ENCODE data around the gene BRAT1.

Gene BRAT1

DNA sequence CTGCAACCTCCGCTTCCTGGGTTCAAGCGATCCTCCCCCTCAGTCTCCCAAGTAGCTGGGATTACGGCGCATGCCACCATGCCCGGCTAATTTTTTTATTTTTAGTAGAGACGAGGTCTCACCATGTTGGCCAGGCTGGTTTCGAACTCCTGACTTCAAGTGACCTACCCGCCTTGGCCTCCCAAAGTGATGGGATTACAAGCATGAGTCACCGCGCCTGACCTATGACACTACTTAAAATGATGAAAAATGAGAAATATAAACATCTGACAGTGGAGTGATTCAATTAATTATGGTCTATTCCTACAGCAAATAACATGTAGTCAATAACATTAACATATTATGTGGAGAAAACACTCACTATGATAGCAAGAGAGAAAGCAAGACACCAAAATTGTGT, 2.2 kb downstream of the BRAT1 start:
- no peaks in the 10 kb centered on the region for H3K9me3 ChIP-seq (ENCODE audit: control insufficient read depth, low read depth, low read length)
- no peaks in the 10 kb centered on the region for H3K27me3 ChIP-seq (ENCODE audit: control insufficient read depth, insufficient read depth, low read length)
- H3K4me3 ChIP-seq (ENCODE audit: low read length) = no peak overlapping the region
- H3K36me3 ChIP-seq (ENCODE audit: control insufficient read depth, low read depth, low read length) = peaks cover 13% of the 10 kb centered on the region
- H3K27ac ChIP-seq (ENCODE audit: low read length) = no peak overlapping the region
- peaks cover 4% of the 10 kb centered on the region for H3K4me1 ChIP-seq (ENCODE audit: control insufficient read depth, low read depth, low read length)
- H3K9ac ChIP-seq (ENCODE audit: low read length) = no peak overlapping the region

DNA sequence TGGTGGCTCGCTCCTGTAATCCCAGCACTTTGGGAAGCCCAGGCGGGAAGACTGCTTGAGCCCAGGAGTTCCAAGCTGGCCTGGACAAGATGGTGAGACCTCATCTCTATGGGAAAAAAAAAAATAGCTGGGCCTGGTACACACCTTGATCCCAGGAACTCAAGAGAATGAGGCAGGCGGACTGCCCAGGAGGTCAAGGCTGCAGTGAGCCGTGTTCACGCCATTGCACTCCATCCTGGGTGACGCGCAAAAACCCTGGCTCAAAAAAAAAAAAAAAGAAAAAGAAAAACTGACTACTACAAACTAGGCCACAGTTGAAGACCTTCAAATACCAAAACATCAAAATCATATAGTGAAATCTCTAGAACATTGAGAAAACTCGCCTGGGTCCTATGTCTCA, 3.9 kb downstream of the BRAT1 start:
- no peaks in the 10 kb centered on the region for H3K9me3 ChIP-seq (ENCODE audit: control insufficient read depth, low read depth, low read length)
- H3K27me3 ChIP-seq (ENCODE audit: control insufficient read depth, insufficient read depth, low read length) = no peaks in the 10 kb centered on the region
- H3K4me1 ChIP-seq (ENCODE audit: control insufficient read depth, low read depth, low read length) = peaks cover 4% of the 10 kb centered on the region
- H3K9ac ChIP-seq (ENCODE audit: low read length) = no peak overlapping the region
- no peak overlapping the region for H3K27ac ChIP-seq (ENCODE audit: low read length)
- H3K36me3 ChIP-seq (ENCODE audit: control insufficient read depth, low read depth, low read length) = peaks cover 18% of the 10 kb centered on the region
- H3K4me3 ChIP-seq (ENCODE audit: low read length) = no peak overlapping the region

DNA sequence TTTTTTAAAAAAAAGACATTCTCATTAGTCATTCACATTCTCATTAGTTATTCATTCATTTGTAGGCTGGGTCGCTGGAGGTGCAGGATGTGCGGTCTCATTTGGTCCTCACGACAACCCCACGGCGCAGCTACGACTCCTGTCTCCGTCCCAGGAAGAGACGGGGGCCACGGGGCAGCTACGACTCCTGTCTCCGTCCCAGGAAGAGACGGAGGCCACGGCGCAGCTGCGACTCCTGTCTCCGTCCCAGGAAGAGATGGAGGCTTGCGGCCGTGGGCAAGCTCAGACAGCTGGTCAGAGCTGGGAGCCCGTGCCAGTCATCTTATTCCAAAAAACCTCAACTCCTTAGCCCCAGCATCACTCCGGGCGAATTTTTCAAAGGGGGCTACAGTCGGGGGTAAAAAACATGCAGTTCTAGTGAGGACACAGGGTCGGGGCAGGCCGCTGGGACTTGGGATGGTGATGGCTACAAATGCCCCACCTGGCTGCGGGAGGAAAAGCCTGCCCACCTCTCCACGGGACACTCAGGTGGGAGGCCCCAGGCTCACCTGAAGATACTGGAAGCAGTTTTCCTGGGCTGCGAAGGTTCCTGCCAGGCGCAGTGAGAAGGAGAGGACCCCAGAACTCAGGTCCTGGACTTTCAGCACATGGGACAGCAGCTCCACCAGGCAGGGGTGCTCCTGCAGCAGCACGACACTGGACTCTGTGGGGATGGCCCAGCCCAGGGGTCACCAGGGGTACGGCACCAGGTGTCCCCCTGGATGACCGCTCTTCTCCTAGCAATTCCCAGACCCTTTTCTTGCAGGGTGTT, 8.3 kb downstream of the BRAT1 start:
- Histone ChIP-seq H3K27ac (ENCODE audit: low read length) (no peak overlapping the region), H3K27me3 (ENCODE audit: control insufficient read depth, insufficient read depth, low read length) (no peaks in the 10 kb centered on the region), H3K36me3 (ENCODE audit: control insufficient read depth, low read depth, low read length) (peaks cover 41% of the 10 kb centered on the region), H3K9ac (ENCODE audit: low read length) (no peak overlapping the region), H3K9me3 (ENCODE audit: control insufficient read depth, low read depth, low read length) (no peaks in the 10 kb centered on the region), H3K4me1 (ENCODE audit: control insufficient read depth, low read depth, low read length) (no peaks in the 10 kb centered on the region), H3K4me3 (ENCODE audit: low read length) (no peak overlapping the region)

DNA sequence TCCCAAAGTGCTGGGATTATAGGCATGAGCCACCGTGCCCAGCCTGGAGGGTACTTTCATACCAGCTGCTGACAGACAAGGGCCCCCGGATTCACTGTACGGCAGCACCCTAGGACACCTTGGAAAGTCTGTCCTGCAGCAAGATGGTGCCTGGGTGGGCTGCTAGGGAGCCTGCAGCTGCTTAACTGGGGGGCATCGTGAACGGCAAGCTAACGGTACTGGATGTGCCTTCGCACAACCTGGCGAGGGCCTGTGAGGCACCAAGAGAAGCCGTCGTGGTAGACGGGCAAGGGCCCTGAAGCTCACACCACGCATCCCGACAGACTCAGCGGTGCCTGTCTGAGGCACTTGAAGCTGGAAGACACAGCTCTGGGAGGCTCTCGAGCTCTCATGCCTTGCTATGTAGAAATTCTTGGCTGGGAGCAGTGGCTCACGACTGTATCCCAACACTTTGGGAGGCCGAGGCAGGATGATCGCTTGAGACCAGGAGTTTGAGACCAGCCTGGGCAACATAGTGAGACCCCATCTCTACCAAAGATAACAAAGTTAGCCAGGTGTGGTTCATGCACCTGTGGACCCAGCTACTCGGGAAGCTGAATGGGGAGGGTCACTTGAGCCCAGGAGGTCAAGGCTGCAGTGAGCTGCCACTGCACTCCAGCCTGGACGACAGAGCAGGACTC, 9.4 kb downstream of the BRAT1 start:
- H3K4me1 ChIP-seq (ENCODE audit: control insufficient read depth, low read depth, low read length) = no peaks in the 10 kb centered on the region
- H3K27ac ChIP-seq (ENCODE audit: low read length) = no peak overlapping the region
- H3K9ac ChIP-seq (ENCODE audit: low read length) = no peak overlapping the region
- no peak overlapping the region for H3K4me3 ChIP-seq (ENCODE audit: low read length)
- no peaks in the 10 kb centered on the region for H3K9me3 ChIP-seq (ENCODE audit: control insufficient read depth, low read depth, low read length)
- H3K36me3 ChIP-seq (ENCODE audit: control insufficient read depth, low read depth, low read length) = peaks cover 41% of the 10 kb centered on the region
- H3K27me3 ChIP-seq (ENCODE audit: control insufficient read depth, insufficient read depth, low read length) = no peaks in the 10 kb centered on the region

DNA sequence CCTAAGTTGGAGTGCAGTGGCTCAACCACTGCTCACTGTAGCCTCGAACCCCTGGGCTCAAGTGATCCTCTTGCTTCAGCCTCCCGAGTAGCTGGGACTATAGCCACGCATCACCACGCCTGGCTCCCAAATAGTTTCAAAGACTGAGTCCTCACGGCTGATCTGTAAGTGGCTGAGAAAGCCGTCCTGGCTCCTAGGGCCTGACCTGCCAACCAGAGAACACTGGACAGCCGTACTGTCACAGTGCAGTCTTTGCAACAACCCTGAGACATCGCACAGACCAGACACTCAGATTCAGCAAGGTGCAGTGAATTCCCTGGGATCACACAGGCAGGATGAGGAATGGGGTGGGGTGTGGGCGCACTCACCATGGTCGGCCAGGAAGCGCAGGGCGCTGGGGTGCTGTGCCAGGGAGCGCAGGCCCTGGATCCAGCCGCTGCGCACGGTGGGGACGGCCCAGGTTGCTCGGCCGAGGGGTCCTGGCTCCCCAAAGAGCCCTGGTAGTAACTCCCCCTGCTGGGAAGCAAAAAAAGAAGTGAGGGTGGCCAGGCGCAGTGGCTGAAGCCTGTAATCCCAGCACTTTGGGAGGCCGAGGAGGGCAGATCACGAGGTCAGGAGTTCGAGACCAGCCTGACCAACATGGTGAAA, 10.7 kb downstream of the BRAT1 start:
- Histone ChIP-seq H3K27me3 (ENCODE audit: control insufficient read depth, insufficient read depth, low read length) (no peaks in the 10 kb centered on the region), H3K4me3 (ENCODE audit: low read length) (no peak overlapping the region), H3K27ac (ENCODE audit: low read length) (no peak overlapping the region), H3K9ac (ENCODE audit: low read length) (no peak overlapping the region), H3K4me1 (ENCODE audit: control insufficient read depth, low read depth, low read length) (no peaks in the 10 kb centered on the region), H3K36me3 (ENCODE audit: control insufficient read depth, low read depth, low read length) (peaks cover 39% of the 10 kb centered on the region), H3K9me3 (ENCODE audit: control insufficient read depth, low read depth, low read length) (no peaks in the 10 kb centered on the region)

DNA sequence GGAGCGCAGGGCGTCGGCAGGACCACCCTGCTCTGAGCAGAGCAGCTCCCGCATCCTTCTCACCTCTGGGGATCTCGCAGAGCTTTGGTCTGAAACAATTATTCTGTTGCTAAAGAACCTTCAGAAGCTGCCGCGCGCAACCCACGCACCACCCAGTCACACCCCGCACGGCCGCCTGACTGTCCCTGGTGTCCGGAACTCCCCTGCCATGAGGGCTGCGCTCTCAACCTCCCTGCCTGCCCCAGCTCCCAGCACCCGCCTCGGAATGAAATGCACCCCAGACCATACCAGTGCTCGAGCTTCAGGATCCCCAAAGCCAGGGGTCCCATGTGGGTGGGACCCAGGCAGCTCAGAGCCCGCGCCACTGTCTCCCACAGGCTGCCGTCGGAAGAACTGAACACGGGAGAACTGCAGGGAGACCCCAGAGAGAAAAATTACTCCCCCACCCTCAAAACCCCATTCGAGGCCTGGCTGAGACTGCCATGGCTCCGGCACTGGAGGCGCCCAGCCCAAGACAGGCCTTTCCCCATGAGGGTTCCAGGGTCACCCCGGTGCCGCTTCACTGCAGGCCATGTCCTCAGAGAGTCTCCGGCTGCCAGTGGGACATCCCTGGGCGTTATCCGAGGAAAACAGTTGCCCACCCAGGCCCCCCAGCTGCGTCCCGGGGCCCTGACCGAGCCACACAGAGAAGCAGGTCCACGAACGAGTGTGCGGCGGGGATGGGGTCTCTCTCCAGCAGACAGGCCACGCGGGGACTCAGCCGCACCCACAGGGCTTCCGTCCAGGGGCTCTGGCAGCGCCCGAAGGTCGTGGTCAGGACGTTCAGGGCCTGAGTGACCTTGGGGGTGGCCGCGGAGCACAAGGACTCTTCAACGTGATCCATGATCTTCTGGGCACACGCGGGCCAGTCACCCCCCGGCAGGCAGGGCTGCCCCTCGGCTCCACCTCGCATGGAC, 12.1 kb downstream of the BRAT1 start:
- peaks cover 49% of the 10 kb centered on the region for H3K36me3 ChIP-seq (ENCODE audit: control insufficient read depth, low read depth, low read length)
- no peaks in the 10 kb centered on the region for H3K27me3 ChIP-seq (ENCODE audit: control insufficient read depth, insufficient read depth, low read length)
- H3K9me3 ChIP-seq (ENCODE audit: control insufficient read depth, low read depth, low read length) = no peaks in the 10 kb centered on the region
- H3K9ac ChIP-seq (ENCODE audit: low read length) = no peak overlapping the region
- no peak overlapping the region for H3K4me3 ChIP-seq (ENCODE audit: low read length)
- no peaks in the 10 kb centered on the region for H3K4me1 ChIP-seq (ENCODE audit: control insufficient read depth, low read depth, low read length)
- H3K27ac ChIP-seq (ENCODE audit: low read length) = no peak overlapping the region

DNA sequence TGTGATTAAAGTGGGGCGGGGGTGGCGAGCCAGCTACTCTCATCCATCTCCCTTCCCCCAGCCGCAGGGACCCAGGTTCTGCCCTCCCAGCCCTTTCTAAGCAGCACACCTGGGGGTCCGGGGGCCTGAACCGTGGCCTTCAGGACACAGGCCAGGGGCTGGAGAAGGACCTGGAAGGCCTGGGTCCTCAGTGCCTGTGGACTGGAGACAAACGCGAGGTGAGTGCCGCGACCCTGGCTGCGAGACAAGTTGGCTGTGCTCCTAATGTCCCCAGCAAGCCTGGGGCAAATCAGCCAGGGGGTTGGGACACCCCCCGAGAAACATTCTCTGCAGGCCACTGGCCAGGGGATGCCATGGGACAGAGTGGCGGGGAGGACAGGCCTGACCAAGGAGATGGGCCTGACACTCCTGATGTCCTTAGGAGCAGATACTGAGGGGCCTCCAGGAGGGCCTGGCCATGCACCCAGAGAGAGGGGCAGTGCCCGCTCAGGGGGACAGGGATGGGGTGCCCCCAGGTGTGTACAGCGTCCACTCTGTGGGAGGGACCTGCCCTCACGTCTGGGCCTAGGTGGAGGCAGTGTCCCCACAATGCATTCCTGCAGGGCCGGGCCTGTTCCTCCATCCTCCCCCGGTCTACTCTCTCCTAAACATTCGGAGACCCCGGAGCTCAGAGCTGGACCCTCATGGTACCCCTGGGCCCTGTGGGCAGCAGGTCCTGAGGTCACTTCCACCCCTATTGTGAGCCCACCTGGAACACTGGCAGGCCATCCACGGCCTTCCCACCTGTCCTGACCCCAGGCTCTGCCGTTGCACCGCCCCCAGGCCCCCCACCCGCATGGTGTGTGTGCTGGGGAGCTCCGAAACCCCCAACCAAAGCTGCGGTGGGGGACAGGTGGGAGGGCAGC, 13.1 kb downstream of the BRAT1 start:
- H3K27me3 ChIP-seq (ENCODE audit: control insufficient read depth, insufficient read depth, low read length) = no peaks in the 10 kb centered on the region
- no peaks in the 10 kb centered on the region for H3K9me3 ChIP-seq (ENCODE audit: control insufficient read depth, low read depth, low read length)
- H3K4me3 ChIP-seq (ENCODE audit: low read length) = no peak overlapping the region
- H3K4me1 ChIP-seq (ENCODE audit: control insufficient read depth, low read depth, low read length) = no peaks in the 10 kb centered on the region
- H3K36me3 ChIP-seq (ENCODE audit: control insufficient read depth, low read depth, low read length) = peaks cover 52% of the 10 kb centered on the region
- no peak overlapping the region for H3K27ac ChIP-seq (ENCODE audit: low read length)
- no peak overlapping the region for H3K9ac ChIP-seq (ENCODE audit: low read length)

DNA sequence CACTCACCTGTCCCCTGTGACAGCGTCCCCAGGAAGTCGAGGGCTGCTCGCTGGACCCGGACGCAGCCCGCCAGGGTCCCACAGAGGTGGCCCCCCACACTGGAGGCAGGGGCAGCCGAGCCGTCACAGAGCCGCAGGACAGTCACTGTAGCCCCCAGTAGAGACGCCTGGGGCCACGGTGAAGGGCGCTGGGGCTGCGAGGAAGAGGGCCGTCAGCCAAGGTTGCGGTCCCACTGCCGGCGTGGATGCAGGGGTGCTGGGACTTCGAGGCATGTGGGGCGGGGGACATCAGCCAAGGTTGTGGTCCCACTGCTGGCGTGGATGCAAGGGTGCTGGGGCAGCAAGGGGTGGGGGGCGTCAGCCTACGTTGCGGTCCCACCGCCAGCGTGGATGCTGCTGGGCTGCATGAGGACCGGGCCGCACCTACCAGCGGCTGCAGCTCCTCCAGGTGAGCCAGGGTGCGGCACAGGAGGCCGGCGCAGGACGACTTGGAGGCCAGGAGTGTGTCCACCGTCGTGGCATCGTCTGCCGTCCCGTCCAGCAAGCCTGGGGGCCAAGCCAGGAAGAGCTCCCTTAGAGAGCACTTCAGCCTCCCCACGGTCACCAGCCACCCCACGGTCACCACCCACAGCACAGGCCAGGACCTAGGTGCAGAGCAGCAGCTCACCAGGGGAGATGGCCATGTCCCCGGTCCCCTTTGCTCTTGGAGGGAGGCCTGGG, 13.9 kb downstream of the BRAT1 start:
- Histone ChIP-seq H3K4me3 (ENCODE audit: low read length) (no peak overlapping the region), H3K27me3 (ENCODE audit: control insufficient read depth, insufficient read depth, low read length) (no peaks in the 10 kb centered on the region), H3K36me3 (ENCODE audit: control insufficient read depth, low read depth, low read length) (peaks cover 49% of the 10 kb centered on the region), H3K27ac (ENCODE audit: low read length) (no peak overlapping the region), H3K4me1 (ENCODE audit: control insufficient read depth, low read depth, low read length) (no peaks in the 10 kb centered on the region), H3K9me3 (ENCODE audit: control insufficient read depth, low read depth, low read length) (no peaks in the 10 kb centered on the region), H3K9ac (ENCODE audit: low read length) (no peak overlapping the region)

DNA sequence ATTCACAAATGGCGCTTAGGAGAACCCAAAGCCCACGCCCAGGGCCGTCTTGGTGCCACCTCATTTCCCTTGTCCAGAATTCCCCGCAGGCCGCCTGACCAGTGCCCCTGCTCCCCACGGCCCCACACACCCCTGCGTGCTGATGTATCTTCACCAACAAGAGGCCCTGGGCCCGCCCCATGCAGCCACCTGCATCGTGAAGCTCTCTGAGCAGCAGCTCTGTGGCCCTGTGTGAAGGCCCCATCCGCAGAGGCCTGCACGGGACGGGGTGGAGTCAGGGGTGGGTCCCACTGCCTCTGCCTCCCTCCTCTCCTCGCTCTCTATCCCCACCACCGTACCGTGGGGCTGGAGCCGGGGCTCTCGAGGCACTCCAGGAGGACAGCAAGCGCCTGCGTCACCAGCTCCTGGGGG, 14.7 kb downstream of the BRAT1 start:
- no peak overlapping the region for H3K9ac ChIP-seq (ENCODE audit: low read length)
- no peaks in the 10 kb centered on the region for H3K9me3 ChIP-seq (ENCODE audit: control insufficient read depth, low read depth, low read length)
- H3K36me3 ChIP-seq (ENCODE audit: control insufficient read depth, low read depth, low read length) = peaks cover 46% of the 10 kb centered on the region
- no peak overlapping the region for H3K27ac ChIP-seq (ENCODE audit: low read length)
- H3K4me1 ChIP-seq (ENCODE audit: control insufficient read depth, low read depth, low read length) = no peaks in the 10 kb centered on the region
- H3K27me3 ChIP-seq (ENCODE audit: control insufficient read depth, insufficient read depth, low read length) = no peaks in the 10 kb centered on the region
- H3K4me3 ChIP-seq (ENCODE audit: low read length) = no peak overlapping the region

DNA sequence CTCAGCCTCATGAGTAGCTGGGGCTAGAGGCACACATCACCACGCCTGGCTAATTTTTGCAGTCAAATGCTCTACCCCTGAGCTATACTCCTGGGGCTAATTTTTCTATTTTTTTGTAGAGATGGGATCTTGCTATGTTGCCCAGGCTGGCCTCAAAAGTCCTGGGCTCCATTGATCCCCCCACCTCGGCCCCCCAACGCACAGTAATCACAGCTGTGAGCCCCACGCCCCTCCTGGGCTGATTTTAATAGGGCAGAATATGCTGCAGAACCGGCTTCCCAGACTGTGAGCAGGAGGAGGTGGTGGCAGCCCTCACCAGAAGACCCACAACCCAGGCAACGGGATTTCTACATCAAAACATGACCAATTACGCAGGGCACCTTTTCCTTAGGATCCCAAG, 15.2 kb downstream of the BRAT1 start:
- H3K27me3 ChIP-seq (ENCODE audit: control insufficient read depth, insufficient read depth, low read length) = no peaks in the 10 kb centered on the region
- H3K9me3 ChIP-seq (ENCODE audit: control insufficient read depth, low read depth, low read length) = no peaks in the 10 kb centered on the region
- H3K4me3 ChIP-seq (ENCODE audit: low read length) = no peak overlapping the region
- H3K27ac ChIP-seq (ENCODE audit: low read length) = no peak overlapping the region
- H3K36me3 ChIP-seq (ENCODE audit: control insufficient read depth, low read depth, low read length) = peaks cover 42% of the 10 kb centered on the region
- H3K4me1 ChIP-seq (ENCODE audit: control insufficient read depth, low read depth, low read length) = no peaks in the 10 kb centered on the region
- H3K9ac ChIP-seq (ENCODE audit: low read length) = no peak overlapping the region
